CMK (cell line): ENCODE data around the gene SNRPA1.

Experiments
- DNase-seq: peaks from one replicate; pipeline ENCODE4 v3.0.0-alpha.2; 2010; ENCODE audit warnings: low read depth

SNRPA1 gene

DNA sequence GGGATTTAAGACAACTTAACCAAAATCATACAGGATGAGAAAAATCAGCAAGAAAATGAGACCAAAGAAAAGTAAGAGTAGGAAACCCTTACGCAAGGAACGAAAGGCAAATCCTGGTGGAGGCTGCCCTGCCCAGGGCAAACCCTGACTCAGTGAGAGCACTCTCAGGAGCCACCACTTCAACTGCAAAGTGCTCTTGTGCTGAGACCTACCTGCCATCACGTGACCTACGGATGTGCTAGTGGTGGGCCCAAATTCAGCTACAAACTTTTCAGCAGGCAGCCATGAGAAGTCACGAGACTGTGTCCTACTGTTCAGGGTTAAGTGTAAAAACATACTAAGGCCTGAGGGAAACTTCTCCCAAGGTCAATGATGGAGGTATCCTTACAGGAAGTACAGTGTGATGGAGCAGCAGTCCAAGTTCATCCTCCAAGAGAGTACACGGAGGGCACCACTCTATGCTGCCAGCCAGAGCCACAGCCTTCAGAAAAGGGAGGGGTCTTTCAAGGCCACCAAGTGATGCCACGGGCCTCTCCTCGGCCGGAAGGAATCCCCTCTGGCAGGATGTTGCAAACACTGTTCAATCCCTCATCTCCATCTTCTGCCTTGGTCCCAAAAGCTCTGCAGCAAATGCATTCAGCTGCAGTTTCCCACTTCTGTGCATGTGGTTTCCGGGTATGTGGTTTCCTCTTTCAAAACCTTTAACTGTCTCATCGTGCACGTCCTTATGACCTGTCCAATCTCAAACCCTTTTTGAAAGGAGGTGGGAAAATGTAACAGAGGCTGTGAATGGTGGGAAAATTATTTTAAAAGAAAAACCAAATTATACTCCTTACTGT is 52.7 kb downstream of the SNRPA1 start:
- DNase-seq: no peak

DNA sequence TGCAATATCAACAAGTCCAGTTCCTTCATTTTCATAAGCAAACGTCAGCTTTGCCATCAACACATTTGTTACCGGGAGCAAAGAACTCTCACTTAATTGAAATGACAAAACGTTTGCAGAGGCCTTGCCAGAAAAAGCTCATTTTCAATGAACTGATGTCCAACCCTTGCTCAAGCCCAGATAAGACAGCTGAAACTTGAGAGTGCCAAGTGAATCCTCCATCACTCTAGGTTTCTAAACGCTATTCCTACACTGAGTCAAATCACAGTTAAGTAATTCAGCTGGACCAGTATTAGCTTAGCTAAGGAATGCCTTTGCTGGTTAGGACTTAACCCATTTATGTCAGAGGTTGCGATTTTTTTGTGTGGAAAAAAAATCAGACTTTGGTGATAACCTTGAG is 54.7 kb downstream of the SNRPA1 start:
- DNase-seq: no peak

DNA sequence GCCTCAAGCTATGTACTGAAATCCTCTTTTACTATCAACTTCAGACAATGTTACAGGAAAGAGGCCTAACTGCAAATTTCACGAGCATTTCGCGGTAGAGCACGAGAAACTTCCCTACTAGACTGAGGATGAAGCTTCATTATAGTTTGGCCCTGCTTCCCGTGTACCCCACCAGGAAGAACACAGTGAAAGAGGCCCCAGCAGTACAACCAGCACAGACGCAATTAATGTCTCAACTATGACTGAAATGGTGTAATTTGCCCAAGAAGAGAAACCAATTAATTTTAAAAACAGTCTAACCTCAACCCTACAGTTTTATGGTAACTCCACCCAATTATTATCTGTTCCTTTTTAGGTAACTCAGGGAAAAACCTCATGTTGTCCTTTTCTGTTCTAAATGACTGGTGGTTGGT is 55.3 kb downstream of the SNRPA1 start:
- DNase-seq: no peak

DNA sequence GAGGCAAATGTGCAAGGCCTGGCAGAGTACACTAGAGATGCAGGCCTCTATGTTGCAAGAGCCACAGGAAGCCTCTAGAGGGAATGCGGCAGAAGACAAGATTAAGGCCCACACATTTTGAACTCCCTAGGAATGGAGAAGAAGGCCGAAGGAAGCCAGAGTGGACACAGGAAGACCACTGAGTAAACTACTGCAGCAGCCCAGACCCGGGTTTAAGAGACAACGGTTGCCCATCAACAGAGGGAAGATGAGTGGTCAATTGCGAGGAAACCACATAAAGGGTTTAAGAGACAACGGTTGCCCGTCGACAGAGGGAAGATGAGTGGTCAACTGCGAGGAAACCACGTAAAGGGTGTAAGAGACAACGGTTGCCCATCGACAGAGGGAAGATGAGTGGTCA is 57.8 kb downstream of the SNRPA1 start:
- DNase-seq: no peak

DNA sequence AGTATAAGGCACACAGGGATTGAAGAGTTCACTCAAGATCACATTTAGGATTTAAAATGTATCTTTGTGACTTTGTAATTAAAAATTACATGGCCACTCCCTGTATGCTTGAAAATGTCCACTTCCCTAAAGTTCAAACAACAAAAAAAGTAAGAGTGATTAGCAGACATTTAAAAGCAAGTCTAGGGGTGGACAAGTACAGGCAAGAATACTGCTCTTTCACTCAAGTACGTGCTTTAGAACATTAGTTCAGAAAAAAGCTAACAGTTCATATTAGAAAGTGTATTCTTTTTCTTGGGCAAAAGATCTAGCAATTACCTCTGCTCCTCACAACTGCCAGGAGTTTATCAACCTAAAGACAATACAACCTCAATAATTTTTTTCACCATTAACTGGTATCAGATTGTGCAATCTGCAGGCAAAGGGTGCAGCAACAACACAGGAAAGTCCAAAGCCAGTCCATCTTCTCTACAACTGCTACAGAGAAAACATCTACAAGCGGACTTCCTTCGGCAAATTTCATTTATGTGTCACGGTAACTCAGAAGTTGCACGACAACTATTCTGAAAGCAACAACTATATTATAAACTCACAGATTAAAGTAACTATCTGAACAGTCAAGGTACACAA is 61.3 kb downstream of the SNRPA1 start:
- no peak for DNase-seq

DNA sequence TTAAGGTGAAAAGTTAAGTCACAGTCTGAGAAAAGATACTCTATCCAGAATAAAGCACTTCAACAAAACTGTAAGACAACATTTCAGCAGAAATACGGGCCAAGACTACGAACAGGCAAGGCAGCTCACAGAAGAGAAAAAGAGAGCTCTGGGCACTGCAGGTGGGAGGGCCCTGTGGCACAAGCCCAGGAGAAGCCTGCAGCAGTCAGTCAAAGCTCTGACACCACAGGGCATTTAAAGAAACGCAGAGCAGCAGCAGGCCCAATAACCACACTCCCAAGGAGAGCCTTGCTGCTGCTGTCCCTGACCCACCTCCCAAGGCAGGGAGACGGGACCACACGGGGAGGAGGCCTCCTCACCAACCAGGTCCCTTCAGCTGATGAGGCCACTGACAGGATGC is 62.4 kb downstream of the SNRPA1 start:
- no peak for DNase-seq
